Nephron (organoid): ENCODE results near the gene PMS1.

ENCODE experiments used
- H3K27ac Mint-ChIP-seq, 3 experiments: 2 replicates each; pipeline ENCODE4 v1.8.0; 2020; ENCODE audit warnings: mixed read lengths in 3 of 3, mild to moderate bottlenecking in 2 of 3, moderate library complexity in 1 of 3
- H3K27me3 Mint-ChIP-seq: 2 replicates; pipeline ENCODE4 v1.8.0; 2021; ENCODE audit warnings: low read depth, mild to moderate bottlenecking, moderate library complexity, mixed read lengths
- H3K36me3 Mint-ChIP-seq: 2 replicates; pipeline ENCODE4 v1.8.0; 2020; ENCODE audit warnings: low read depth, mixed read lengths
- H3K4me1 Mint-ChIP-seq: 2 replicates; pipeline ENCODE4 v1.8.0; 2020; ENCODE audit warnings: mixed read lengths
- H3K4me3 Mint-ChIP-seq, 3 experiments: 2 replicates each; pipeline ENCODE4 v1.8.0; 2020; ENCODE audit warnings: mild to moderate bottlenecking in 3 of 3, mixed read lengths in 3 of 3, moderate library complexity in 2 of 3
- H3K9me3 Mint-ChIP-seq: 2 replicates; pipeline ENCODE4 v1.8.0; 2020; ENCODE audit warnings: mixed read lengths
- TF ChIP-seq, protein P1 (sequence below), 3 experiments: fragments of 200-600 bp; sonication (generic); IDR thresholded peaks; one replicate each; pipeline ENCODE4 v1.5.0; 2021; ENCODE audit warnings: antibody characterized with exemption in 3 of 3; ENCODE audit not compliant: unreplicated experiment in 3 of 3

The PMS1 gene

DNA sequence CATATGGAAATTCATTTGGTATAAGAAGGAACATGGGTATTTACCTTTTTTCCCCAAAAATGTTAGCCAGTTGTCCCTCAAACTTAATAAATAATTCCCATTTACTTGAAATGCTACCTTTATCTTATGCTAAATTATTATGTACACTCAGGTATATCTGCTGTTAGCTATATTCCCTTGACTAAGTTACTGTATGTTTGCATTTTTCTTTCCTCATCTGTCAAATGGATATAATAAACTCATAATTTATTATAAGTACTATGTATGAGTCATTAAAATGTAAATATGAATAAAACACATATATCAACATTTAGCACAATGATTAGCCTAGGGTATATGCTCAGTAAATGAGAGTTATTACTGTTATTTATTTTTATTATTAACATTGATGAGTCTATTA, 117.4 kb downstream of the PMS1 start:
- H3K9me3 Mint-ChIP-seq: no peaks in the 10 kb centered on the region
- no peaks in the 10 kb centered on the region for H3K27me3 Mint-ChIP-seq

DNA sequence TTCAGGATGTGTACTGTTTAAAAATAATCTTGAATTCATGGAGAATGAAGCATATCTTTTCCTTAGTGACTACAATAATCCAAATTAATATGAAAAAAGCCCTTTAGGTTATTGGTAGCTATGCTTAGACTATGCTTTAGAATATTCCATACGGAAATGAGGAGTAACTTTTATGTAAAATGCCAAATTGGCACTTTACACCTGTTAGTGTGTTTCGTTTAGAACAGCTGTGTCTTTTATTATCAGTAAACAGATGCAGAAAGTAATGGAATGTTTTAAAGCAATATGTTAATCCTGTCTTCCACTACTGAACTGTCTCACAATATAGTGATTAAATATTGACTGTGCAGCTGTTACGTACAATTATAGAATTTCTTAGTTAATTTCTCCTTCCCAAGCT, 129.6 kb downstream of the PMS1 start:
- Mint-ChIP-seq H3K9me3 (peaks cover 8% of the 10 kb centered on the region), H3K4me1 (peaks cover 14% of the 10 kb centered on the region), H3K27me3 (no peaks in the 10 kb centered on the region), H3K4me3 (no peak overlapping the region), H3K27ac (no peak overlapping the region), H3K36me3 (no peaks in the 10 kb centered on the region)
- TF ChIP-seq, protein P1, sequence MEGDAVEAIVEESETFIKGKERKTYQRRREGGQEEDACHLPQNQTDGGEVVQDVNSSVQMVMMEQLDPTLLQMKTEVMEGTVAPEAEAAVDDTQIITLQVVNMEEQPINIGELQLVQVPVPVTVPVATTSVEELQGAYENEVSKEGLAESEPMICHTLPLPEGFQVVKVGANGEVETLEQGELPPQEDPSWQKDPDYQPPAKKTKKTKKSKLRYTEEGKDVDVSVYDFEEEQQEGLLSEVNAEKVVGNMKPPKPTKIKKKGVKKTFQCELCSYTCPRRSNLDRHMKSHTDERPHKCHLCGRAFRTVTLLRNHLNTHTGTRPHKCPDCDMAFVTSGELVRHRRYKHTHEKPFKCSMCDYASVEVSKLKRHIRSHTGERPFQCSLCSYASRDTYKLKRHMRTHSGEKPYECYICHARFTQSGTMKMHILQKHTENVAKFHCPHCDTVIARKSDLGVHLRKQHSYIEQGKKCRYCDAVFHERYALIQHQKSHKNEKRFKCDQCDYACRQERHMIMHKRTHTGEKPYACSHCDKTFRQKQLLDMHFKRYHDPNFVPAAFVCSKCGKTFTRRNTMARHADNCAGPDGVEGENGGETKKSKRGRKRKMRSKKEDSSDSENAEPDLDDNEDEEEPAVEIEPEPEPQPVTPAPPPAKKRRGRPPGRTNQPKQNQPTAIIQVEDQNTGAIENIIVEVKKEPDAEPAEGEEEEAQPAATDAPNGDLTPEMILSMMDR (IDR thresholded peaks at IDR 0.05; ENCODE audit: unreplicated experiment in 3 of 3): no peak

More for the DNA sequence above, 117.4 kb downstream of the PMS1 start:
- no peak overlapping the region for H3K4me3 Mint-ChIP-seq
- H3K27ac Mint-ChIP-seq: no peak overlapping the region
- H3K4me1 Mint-ChIP-seq: no peaks in the 10 kb centered on the region
- TF ChIP-seq, protein P1 (IDR thresholded peaks at IDR 0.05; ENCODE audit: unreplicated experiment in 3 of 3): no peak
- H3K36me3 Mint-ChIP-seq: no peaks in the 10 kb centered on the region

DNA sequence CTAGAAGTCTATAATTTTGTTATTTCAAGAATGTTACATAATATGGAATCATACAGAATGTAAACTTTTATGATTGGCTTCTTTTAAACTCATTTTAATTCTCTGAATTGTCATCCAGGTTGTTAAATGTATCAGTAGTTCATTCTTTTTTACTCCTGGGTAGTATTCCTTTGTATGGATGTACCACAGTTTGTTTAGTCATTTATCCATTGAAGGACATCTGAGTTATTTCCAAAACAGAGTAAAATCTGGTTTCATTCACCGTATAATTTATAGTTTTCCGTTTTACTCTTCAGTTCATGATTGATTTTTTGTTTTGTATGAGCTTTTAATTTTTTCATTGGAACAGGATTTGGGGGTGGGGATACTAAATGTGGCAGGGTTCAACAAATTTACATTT, 132.4 kb downstream of the PMS1 start:
- Mint-ChIP-seq H3K27ac (no peak overlapping the region), H3K27me3 (no peaks in the 10 kb centered on the region), H3K4me1 (peaks cover 14% of the 10 kb centered on the region), H3K4me3 (no peak overlapping the region), H3K9me3 (peaks cover 10% of the 10 kb centered on the region), H3K36me3 (no peaks in the 10 kb centered on the region)
- TF ChIP-seq, protein P1 (IDR thresholded peaks at IDR 0.05; ENCODE audit: unreplicated experiment in 3 of 3): no peak
